ENCODE measurements around the gene ARMH1. TPM values are rescaled to one million over a fixed set of nuclear protein-coding genes. Genes with fewer than 3 reads are reported as not detected.
A peak's percentile ranks its signal among the peaks of the same experiment; 100 is the strongest.
"Not testable (repeated sequence)": the region's sequence is repeated elsewhere in the genome, so short reads cannot be mapped to it uniquely, and the experiment has no call there.

ARMH1 gene
- total RNA-seq, 1 donor from 2014 or later, result under 0.01 TPM

DNA sequence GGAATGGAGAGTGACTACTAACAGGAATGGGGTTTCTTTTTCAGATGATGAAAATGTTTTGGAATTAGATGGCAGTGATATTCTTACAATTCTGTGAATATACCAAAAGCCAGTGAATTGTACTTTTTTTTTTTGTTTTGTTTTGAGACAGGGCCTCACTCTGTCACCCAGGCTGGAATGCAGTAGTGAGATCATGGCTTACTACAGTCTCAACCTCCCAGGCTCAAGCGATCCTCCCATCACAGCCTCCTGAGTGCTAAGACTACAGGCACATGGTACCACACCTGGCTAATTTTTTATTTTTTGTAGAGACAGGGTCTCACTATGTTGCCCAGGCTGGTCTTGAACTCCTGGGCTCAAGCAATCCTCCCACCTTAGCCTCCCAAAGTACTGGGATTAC, 7.8 kb upstream of the ARMH1 start:
- DNase-seq (ENCODE audit: low read depth in 2 of 2), result not testable (repeated sequence)

GRCh38 chr1:44670751-44671640, 3.5 kb upstream of the ARMH1 start:
- no peak for DNase-seq (ENCODE audit: low read depth in 2 of 2)

DNA sequence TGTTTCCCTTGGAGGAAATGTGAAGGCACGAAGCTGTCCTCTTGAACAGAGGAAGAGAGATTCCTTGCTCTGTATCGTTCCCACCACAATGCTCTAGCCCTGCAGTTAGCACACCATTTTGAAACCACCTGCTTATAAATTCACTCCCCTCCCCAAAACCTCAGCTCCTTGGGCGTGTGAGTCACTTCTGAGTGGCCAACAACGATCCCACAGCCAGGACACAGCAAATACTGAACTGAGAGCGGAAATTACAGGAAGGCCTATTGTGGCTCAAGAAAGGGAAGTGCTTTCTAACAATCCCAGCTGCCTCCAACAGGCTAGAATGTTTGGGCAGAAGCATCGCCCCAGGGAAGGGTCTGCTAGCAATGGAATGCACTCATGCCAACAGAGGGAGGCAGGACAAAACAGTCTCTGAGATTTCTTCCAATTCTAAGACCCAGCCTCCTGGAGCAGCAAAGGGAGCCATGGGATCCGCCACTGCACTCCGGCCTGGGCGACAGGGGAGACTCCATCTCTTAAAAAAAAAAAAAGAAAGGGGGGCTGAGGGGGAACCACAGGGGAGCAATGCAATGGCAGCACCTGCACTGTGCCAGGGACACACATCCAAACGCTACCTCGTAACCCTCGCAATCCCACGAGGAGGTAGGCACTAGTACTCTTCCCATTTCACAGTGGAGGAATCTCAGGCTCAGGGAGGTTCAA, 2.1 kb upstream of the ARMH1 start:
- peak; percentile 66 to 84 for DNase-seq (ENCODE audit: low read depth in 2 of 2)

DNA sequence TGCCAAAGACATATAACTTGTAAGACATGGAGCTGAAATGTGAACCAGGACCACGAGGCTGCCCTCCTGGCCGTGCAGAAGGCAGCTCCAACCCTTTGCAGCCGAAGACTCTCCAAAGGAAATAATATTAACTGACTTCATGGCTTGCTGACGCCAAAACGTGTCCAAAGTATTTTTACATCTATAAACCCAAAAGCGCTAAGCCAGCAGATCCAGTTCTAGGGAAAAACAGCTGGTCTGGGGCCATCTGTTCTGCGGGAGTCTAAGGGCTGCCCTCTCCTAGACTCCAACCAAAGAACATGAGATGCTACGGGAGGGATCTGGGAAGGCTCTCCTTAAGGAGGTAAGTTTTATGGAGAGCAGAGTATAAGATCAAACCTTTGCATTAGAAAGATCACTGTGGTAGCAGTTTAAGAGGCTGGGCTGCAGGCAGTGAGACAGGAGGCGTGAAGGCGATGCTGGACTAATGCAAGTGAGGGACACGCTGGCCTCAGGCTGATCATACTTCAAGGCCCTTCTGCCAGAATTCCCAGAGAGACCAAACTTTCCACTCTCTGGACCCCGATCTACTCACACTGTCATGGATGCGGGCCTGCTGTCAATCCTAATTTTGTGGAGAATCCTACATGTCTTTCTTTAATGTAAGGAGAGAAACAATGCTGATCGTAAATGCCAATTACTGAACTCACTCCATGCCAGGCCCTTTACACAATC, 1.4 kb upstream of the ARMH1 start:
- no peak for DNase-seq (ENCODE audit: low read depth in 2 of 2)

- DNase-seq (ENCODE audit: low read depth in 2 of 2), result peak in 1 of 2 donors; percentile 7
Observed at GRCh38 chr1:44673675-44674112, 820 bp upstream of the ARMH1 start.

- no peak for DNase-seq (ENCODE audit: low read depth in 2 of 2)
Observed at GRCh38 chr1:44675186-44675585, 672 bp downstream of the ARMH1 start.

GRCh38 chr1:44676484-44677200, 2.1 kb downstream of the ARMH1 start:
- DNase-seq (ENCODE audit: low read depth in 2 of 2), result peak in 1 of 2 donors; percentile 72

DNA sequence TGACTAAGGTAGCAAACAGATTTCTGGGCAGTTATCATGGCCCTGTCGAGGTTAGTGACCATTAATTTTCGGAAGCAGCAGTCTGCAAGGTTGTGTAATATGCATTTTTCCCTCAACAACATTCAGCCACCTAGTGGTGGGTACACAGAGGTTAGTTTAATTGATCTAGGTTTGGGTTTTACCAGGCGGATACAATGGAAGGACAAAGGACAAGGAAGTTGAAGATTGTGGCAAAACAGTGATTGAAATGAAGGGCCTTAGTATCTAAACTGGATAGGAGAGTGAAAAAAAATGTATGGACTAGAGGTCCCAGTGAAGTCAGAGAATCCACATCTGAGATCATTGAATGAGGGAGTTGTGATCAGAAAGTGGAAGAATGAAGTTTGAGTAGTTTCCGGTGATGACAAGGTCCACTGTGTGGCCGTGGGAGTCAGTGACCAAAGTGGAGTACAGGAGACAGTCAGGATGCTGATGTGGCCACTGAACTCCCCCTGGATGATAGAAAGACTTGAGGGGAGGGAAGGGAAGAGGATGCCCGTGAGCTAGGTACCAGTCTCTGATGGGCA, 2.8 kb downstream of the ARMH1 start:
- DNase-seq (ENCODE audit: low read depth in 2 of 2), result peak; percentile 41 to 72

DNA sequence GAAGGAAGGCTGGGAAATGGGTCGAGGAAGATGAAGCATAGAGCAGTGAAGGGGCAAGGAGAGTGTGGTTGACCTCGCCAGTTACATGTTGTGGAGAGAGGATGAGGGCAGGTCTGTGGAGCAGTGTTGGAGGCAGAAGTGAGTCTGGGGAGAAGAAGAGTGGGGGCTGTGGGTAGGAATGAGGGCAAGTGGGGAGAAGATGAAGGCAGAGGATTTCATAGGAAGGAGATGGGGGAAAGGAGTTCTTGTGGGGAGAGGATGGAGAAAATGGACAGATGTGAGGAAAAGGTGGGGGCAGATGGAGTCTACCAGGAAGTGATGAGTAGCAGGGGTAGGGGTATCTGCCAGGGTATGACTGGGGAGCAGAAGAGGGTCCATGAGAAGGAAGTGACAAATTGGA, 3.6 kb downstream of the ARMH1 start:
- no peak for DNase-seq (ENCODE audit: low read depth in 2 of 2)

- DNase-seq (ENCODE audit: low read depth in 2 of 2), result no peak
Observed at GRCh38 chr1:44678626-44679025, 4.1 kb downstream of the ARMH1 start.

DNA sequence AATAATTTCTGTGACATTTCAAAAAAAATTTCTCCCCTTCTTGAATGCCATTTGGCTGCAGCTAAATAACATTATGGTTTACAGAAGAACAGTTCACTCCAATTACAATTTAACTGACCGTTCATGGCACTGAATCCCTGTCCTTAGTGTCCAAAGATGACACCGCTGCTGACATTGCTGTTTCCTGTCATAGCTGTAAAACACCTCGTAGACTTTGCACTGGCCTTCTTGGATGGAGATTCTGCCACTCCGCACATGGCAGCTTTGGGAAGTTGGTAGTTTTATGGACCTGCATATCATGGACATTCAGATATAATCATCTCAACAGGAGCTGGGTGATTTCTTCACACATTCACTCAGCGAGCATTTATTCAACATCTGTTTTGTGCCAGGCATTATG, 5.0 kb downstream of the ARMH1 start:
- DNase-seq (ENCODE audit: low read depth in 2 of 2), result no peak

- DNase-seq (ENCODE audit: low read depth in 2 of 2), result no peak
Observed at GRCh38 chr1:44681905-44682882, 7.7 kb downstream of the ARMH1 start.

DNA sequence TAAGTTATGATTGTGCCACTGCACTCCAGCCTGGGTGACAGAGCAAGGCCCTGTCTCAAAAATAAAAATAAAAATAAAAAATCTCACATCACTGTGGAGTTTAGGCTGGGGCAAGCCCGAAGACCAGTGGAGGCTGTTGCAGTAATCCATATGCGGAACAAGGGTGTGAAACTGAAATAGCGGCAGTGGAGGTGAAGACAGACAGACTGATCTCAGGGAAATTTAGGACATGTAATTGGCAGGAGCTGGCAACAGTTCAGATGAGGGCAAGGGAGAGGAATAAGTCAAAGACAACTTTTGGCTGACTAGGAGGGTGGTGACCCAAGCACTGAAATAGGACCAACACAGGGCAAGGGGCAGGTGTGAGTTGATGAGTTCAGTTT, 8.4 kb downstream of the ARMH1 start:
- DNase-seq (ENCODE audit: low read depth in 2 of 2), result no peak

DNA sequence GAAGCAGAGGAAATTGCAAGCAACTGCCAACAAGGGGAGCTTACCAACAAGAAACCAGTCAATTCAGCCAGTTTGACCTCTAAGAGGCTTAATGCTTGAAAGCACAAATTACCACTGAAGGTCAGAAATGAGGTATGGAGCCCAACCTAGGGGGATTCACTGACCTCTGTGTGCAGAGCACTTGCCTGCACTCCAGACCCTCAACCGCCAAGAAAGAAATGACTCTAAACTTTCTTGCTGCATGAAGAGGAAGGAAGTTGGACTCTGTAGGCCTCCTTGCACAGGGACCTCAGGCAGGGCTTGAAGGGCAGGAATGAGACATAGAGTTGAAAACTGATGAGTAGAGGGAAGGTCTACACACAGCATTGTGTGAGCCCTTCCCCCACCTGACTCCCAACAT, 10.0 kb downstream of the ARMH1 start:
- no peak for DNase-seq (ENCODE audit: low read depth in 2 of 2)

- DNase-seq (ENCODE audit: low read depth in 2 of 2), result no peak
Observed at GRCh38 chr1:44685218-44685617, 10.7 kb downstream of the ARMH1 start.

- DNase-seq (ENCODE audit: low read depth in 2 of 2), result no peak
Observed at GRCh38 chr1:44685881-44686280, 11.4 kb downstream of the ARMH1 start.

GRCh38 chr1:44688760-44689446, 14.4 kb downstream of the ARMH1 start:
- DNase-seq (ENCODE audit: low read depth in 2 of 2), result no peak

GRCh38 chr1:44689447-44689765, 14.9 kb downstream of the ARMH1 start:
- DNase-seq (ENCODE audit: low read depth in 2 of 2), result no peak

DNA sequence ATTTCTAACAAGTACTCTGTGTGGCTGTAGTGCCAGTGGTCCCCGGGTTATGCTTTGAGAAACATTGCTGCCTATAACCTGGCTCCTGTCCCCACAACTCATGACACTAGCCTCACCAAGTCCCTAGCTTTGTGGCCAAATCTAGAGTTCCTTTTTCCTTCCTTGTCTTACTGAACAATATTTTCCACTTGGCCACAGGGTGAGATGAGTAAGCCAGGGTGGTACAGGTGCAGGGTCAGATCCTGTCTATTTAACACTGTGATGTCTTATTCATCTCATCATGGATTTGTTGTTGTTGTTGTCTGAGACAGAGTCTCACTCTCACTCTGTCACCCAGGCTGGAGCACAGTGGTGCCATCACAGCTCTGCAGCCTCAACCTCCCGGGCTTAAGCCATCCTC, 18.6 kb downstream of the ARMH1 start:
- DNase-seq (ENCODE audit: low read depth in 2 of 2), result no peak

- no peak for DNase-seq (ENCODE audit: low read depth in 2 of 2)
Observed at GRCh38 chr1:44693900-44694299, 19.4 kb downstream of the ARMH1 start.
